Neural progenitor cell (in vitro differentiated cells): ENCODE results near the gene PLA2G2F.

Experiments
- CTCF ChIP-seq: fragments of 200-600 bp; sonication (generic); IDR thresholded peaks from 2 replicates; pipeline ENCODE4 v1.5.1; 2017; ENCODE audit warnings: antibody characterized with exemption, mild to moderate bottlenecking
- EZH2 ChIP-seq: fragments of 200-600 bp; sonication (generic); IDR thresholded peaks from 2 replicates; pipeline ENCODE4 v1.6.1; 2017; ENCODE audit warnings: antibody characterized with exemption, mild to moderate bottlenecking, moderate library complexity

- no peak for TF ChIP-seq CTCF
- TF ChIP-seq EZH2, result no peak
Observed at GRCh38 chr1:20136249-20136648, 2.9 kb upstream of the PLA2G2F start.
